Breast epithelium (tissue), 3 donors: ENCODE measurements around the gene PARP1.

Source experiments
- CTCF ChIP-seq, 3 donors: fragments of 450-650 bp; IDR thresholded peaks; one replicate each; pipeline ENCODE4 v1.5.1; 2016 to 2017; ENCODE audit warnings: antibody characterized with exemption in 3 of 3, mild to moderate bottlenecking in 3 of 3, moderate library complexity in 3 of 3
- POLR2A ChIP-seq: fragments of 450-650 bp; IDR thresholded peaks from one replicate; pipeline ENCODE4 v1.6.1; 2016; ENCODE audit warnings: antibody characterized with exemption, mild to moderate bottlenecking, moderate library complexity
- POLR2AphosphoS5 ChIP-seq, 3 donors: sonication (generic); formaldehyde crosslinking; IDR thresholded peaks; one replicate each; pipeline ENCODE4 v1.6.1; 2017; ENCODE audit warnings: antibody characterized with exemption in 3 of 3

GRCh38 chr1:226397011-226397926 lies 10.6 kb downstream of the PARP1 start:
- TF ChIP-seq CTCF (IDR thresholded peaks at IDR 0.05) = no peak
- TF ChIP-seq POLR2AphosphoS5 (IDR thresholded peaks at IDR 0.05) = no peak
- TF ChIP-seq POLR2A = no peak
